HG03103 (cell line): ENCODE results near the gene ELN.
"Not testable (repeated sequence)": the region's sequence is repeated elsewhere in the genome, so short reads cannot be mapped to it uniquely, and the experiment has no call there.

Experiments used
- ATAC-seq: cut with Tn5 transposase; IDR thresholded peaks from one replicate; pipeline ENCODE4 v1.9.1; 2021; ENCODE audit warnings: low read depth; ENCODE audit not compliant: unreplicated experiment

Gene ELN

DNA sequence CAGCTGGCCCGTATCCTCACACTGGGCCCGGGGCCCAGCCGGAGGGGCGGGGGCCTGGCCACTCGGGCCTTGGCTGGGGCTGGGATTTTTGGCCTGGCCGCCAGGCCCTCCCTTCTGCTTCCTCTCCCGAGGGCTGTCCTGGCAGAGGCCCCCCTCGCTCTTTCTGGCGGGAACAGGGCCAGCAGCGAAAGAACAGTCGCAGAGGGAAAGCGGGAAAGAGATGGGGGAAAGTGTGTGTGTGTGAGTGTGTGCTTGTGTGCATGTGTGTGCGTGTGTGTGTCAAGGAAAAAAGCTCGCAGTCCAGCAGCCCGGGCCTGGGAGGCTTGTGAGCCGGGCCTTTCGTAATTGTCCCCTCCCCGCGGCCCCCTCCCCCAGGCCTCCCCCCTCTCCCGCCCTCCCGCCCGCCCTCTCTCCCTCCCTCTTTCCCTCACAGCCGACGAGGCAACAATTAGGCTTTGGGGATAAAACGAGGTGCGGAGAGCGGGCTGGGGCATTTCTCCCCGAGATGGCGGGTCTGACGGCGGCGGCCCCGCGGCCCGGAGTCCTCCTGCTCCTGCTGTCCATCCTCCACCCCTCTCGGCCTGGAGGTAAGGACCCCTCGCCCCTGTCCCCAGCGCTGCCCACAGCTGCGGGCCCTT, at the start of gene ELN:
Gene ELN, plus strand, starts transcription at position 491 of the 638 bp plus-strand sequence. Its CDS starts 15 bp downstream, at position 506.
- ATAC-seq, result no peak

DNA sequence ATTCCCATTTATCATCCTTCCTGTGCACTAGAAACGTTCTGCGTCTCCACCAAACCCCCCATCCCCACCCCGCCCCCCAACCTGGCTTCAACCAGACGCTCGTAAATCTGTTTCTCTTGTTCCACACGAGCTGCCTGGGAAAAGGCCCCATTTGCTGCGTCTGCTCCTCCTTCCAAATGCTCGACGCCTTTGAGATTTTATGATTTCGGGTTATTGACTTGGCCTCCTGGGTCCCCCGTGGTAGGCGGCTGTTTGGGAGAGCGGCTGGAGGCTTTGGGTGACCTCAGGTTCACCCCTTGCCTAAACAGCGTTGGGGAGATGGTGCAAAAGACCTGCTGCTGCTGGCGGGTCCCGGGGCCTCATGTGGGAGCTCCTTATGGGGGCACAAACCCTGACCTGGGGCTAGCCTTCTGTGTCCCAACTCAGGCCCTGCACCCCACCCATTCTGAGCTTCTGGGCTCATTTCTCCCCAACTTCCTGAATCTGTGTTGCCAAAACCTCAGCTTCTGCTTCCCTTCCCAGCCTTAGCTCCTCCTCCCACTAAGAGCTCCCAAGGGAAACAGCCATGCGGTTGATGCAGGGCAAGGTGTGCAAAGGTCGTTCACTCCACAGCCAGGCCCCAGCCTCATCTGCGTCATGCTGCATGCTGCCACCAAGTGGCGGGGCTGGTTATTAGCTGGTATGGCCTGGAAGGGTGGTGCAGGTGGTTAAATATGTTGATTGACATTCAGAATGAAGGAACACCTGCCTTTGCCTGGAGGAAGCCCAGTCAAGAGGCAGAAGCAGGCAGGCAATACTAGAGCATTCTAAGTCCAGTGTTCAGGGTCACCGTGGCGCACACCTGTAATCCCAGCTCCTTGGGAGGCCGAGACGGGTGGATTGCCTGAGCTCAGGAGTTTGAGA, 49.1 kb upstream of the ELN start:
- ATAC-seq, result peak; percentile 47

DNA sequence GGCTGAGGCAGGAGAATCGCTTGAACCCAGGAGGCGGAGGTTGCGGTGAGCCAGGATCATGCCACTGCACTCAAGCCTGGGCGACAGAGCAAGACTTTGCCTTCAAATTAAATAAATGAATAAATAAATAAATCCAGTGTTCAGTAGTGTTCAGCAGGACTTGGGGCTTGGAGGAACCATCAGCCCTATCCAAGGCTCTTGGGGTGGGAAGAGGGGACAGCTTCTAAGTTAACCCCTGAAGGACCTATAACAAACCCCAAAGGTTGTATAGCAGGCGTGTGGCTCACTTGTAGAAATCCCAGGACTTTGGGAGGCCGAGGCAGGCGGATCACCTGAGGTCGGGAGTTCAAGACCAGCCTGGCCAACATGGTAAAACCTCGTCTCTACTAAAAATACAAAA, 48.3 kb upstream of the ELN start:
- not testable (repeated sequence) for ATAC-seq

DNA sequence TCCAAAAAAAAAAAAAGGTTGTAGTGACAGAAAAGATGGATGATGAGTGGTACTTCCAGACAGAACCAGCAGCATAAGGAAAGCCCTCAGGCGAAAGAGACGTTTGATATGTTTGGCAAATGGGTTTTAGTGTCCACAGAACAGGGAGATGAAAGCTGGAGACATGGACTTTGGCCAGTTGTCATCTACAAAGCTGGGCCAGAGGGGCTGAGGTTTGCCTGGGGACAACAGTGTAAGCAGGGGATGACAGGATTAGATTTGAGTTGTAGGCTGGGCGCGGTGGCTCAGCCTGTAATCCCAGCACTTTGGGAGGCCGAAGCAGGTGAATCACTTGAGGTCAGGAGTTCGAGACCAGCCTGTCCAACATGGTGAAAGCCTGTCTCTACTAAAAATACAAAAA, 47.8 kb upstream of the ELN start:
- no peak for ATAC-seq

DNA sequence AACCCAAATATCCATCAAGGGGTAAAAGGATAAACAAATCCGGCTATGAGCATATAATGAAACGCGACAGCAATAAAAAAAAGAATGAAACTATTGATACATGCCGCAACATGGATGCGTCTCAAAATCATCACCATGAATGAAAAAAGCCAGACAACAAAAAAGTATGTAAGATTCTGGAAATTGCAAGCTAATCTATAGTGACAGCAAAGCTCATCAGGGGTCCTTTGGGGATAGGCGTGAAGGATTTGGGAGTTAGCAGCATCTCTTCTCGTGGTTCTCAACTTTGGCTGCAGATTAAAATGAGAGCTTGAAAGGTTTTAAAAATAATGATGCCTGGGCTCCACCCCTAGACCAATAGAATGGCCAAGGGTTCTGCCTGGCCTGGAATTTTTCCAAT, 46.0 kb upstream of the ELN start:
- no peak for ATAC-seq

DNA sequence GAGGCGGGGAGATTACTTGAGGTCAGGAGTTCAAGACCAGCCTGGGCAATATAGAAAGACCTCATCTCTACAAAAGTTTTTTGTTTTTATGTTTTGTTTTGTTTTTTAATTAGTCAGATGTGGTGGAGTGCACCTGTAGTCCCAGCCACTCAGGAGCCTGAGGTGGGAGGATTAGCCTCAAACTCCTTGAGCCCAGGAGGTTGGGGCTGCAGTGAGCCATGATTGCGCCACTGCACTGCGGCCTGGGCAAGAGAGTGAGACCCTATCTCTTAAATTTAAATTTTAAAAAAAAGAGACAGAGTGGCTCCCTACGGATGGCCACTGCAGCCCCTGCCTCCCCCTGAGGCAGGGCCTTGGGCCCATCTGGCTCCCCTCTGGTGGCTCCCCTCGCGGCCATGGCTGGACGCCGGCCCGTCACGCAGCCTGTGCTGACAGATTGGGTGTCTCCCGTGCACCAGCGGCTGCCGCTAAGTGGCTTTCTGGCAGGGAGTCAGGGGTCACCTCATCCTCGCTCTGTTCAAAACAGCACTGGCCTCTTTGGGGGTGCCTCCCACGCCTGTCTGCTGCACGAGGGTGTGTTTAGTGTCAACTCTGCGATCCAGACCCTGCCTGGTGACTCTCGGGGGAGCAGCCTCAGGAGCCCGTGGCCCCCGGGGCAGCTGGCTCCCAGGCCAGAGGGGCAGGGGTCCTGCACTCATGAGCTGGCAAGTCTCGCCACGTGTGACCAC, 44.4 kb upstream of the ELN start:
- ATAC-seq, result no peak

DNA sequence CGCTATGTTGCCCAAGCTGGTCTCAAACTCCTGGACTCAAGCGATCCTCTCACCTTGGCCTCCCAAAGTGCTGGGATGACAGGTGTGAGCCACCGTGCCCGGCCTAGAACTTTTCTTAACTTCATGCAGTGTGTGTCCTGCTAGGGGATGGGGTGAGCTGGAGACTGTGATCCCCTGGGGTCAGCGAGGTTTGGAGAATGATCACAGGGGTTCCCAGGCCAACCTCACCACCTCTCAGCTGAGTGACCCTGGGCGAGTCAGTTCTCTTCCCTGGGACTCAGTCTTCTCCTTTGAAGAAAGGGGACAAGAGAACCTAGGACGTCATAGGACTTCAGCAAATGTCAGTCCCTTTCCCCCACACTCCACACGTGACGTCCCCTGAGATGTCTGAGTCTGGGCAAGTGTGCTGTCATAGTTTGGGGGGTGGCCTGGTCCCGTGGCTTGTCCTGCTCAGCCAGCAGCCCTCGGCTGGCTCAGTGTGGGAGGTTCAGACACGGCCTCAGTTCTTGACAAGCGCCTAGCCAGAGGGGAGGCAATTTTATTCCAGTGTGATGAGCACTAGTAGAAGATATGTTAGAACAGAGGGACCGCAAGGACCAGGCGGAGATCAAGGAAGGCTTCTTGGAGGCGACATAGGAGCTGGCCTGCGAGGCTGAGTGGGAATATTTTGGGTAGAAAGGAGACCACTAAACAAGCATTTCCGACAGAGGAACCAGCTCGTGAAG, 43.3 kb upstream of the ELN start:
- ATAC-seq, result no peak

DNA sequence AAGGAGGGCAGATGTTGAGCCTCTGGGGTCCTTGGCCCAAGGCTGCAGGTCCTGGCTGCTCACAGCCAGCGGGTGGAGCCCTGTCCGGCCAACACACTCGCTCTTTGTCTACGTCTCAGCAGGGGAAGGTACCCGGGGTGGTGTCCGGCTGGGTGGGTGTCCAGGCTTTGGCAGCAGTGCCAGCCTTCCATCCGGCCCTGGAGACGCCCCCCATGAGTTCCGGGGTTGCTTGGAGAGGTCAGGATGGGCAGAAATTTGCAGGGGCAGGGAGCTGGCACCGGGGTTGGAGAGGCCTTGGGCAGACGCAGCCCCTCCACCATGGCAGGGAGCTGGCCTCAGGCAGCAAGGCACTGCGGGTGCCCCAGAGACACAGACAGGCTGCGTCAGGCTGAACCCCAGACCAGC, 42.2 kb upstream of the ELN start:
- no peak for ATAC-seq

DNA sequence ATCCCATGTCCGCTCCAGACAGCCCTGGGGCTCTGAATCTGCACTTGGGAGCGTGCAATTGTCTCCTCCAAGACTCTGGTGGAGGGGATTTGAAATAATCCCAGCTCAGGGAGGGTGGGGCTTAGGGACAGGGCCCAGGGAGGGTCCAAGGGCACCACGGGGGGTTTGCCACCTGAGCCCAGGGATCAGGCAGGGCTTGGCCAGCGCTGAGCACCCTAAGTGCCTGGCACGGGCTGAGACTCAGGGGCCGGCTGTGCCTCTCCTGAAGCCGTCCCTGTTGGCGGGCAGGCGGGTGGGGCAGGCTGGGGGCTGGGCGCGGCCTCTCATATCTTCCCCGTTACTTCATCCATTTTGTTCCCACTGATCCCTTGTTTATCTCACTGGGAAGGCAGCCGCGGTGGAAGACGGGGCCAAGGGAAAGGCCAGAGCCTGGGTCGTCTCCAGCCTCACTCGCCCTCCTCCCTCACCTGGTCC, 41.8 kb upstream of the ELN start:
- no peak for ATAC-seq

DNA sequence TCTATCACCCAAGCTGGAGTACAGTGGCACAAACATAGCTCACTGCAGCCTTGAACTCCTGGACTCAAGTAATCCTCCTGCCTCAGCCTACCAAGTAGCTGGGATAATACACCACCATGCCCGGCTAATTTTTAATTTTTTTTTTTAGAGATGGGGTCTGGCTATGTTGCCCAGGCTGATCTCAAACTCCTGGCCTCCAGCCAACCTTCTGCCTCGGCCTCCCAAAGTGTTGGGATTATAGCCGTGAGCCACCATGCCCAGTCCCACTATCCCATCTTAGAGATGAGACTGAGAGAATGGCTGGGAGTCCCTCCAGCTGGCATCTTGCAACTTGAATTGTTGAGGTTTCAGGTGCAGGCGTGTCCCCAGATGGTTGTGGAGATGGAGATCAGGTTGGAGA, 40.7 kb upstream of the ELN start:
- no peak for ATAC-seq

DNA sequence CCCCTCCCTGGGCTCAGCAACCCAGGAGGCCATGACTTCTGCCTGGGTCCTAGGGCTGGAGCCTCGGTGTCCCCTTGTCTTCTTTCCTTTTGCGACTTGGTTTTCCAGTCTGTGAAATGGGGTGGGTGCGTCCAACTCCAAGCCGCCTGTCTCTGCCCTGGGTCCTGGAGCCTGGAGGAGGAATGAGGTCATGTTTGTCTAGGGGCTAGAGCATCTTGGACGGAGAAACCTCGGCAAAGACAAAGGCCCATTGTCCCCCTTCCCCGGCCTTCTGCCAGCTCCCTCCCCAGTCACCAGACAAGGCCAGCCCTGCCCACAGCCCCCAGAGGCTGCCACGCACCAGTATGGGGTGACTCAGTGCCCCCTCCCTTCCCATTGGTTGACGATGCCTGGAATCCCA, 39.8 kb upstream of the ELN start:
- ATAC-seq, result no peak

DNA sequence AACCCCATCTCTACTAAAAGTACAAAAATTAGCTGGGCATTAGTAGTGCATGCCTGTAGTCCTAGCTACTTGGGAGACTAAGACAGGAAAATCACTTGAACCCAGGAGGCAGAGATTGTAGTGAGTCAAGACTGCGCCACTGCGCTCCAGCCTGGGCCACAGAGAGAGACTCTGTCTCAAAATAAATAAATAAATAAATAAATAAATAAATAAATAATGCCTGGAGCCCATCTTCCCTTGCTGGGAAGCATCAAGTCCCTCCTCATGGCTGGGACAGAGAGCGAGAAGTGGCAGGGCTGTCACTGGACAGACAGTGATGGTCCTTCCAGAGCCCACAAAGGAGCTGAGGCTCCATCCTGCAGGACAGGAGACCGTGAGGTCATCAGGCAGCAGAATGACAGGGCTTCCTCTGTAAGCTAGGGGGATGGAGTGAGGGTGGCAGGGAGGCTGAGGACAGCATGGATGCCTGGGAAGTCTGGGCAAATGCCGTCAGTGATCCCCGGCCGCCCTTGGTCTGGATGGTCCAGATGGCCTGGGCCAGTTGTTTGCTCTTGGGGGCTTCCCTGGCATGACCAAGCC, 36.4 kb upstream of the ELN start:
- ATAC-seq, result no peak

DNA sequence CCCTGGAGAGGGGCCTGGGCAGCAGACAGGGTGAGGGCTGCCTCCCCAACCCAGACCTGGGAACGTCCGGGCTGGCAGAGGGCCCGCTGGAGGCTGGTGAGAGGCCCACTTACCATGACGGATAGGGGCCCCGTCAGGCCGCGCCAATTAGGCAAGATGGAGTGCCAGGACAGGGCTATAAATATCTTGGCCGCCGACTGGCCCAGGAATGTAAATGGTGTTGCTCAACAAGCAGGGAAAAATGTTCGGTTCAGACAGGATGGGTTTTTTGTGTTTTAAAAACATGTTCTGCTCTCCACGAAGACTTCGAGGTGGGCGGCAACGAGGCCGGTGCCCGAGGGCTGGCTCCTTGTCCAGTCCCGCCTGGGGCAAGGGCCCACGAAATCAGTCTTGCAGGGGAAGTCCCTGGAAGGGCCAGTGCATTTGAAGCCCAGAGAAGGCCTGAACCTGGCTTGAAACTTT, 35.8 kb upstream of the ELN start:
- no peak for ATAC-seq

DNA sequence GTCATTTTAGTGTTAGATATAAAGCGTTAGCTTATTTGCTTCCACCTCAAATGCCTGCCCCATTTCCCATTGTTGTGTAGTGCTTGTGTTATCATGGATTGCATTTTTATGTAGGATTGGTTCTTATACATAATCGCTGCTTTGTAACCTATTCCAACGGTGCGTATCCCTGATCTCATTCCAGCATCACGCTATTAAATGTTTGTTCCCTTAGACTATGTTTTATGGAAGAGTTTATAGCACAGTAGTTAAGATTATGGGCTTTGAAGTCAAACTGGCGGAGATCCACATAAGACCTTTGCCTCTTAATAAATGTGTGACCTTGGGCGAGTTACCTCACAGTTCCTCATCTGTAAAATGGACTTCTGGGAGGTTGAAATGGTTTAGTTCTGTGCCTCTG, 34.0 kb upstream of the ELN start:
- ATAC-seq, result no peak

DNA sequence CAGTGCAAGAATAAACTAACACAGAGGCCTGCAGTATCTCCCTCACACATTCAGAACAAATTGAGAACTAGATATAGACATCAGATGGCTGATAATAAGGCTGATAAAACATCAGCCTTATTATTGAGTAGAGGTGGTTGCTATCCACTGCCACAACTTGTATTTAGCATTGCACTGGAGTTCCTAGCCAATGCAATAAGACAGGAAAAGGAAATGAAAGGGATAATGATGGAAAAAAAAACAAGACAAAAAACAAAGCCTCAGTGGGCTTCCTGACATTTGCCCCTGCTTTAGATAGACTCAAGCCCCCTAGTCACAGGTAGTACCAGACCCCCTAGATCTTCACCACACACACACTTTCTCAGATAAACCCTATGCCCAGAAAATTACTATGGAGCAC, 33.2 kb upstream of the ELN start:
- ATAC-seq, result no peak

DNA sequence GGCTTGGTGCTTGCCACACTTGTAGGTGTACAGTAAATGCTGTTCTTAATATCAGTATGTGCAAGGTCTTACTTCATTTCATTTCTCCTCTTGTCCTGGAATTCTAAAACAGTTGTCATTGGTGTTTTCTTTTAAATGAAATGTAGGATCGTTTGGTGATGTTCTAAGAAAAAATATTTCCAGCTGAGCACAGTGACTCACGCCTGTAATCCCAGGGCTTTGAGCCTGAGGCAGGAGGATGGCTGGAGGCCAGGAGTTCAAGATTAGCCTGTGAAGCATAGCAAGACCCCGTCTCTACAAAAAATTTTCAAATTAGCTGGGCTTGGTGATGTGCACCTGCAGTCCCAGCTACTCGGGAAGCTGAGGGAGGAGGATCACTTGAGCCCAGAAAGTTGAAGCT, 32.6 kb upstream of the ELN start:
- ATAC-seq, result no peak

DNA sequence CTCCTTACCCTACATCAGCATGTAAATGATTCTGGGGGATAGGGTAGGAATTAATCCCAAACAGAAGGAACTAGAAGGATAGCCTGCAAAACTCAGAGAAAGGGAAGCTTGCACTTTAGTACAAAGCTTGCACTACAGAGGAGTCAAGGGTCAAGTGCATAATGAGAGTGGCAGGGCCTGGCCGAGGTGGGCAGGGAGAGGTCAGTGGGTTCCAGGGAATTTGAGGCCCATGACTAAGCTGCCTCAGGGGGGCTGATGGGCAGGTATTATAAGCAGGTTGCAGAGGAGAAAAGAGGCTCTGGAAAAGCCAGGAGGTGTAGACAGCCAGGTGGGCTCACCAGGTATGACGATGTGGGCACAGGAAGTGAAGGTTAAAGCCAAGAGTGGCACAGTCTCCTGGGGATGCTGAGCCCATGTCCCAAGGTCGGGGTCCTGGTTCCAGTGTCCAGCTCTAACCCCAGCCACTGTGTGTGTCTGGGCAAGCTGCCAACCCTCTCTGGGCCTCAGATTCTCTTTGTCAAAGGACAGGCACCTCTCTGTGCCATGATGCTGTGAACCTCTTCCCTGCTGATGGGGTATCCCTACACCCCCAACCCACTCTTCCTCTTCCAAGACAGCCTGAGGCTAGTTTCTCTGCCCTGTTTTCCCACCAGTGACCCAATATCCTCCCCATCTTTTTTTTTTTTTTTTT, 32.0 kb upstream of the ELN start:
- ATAC-seq, result no peak

DNA sequence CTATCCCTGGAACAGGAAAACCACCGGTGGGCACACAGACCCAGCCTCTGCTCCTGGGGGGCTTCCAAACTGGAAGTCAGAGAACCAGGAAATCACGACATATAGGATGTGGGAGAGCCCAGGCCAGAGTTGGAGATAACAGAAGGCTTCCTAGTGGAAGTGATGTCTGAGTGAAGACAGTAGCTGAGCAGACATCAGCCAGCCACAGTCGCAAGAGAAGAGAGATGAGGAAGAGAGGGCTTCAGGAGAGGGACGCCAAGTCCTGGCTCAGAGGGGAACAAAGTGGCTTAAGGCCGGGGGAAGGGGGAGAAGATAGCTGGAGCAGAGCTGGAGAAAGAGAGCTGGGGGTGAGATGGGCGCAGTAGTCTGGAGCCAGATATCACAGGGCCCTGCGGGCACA, 30.9 kb upstream of the ELN start:
- ATAC-seq, result no peak

DNA sequence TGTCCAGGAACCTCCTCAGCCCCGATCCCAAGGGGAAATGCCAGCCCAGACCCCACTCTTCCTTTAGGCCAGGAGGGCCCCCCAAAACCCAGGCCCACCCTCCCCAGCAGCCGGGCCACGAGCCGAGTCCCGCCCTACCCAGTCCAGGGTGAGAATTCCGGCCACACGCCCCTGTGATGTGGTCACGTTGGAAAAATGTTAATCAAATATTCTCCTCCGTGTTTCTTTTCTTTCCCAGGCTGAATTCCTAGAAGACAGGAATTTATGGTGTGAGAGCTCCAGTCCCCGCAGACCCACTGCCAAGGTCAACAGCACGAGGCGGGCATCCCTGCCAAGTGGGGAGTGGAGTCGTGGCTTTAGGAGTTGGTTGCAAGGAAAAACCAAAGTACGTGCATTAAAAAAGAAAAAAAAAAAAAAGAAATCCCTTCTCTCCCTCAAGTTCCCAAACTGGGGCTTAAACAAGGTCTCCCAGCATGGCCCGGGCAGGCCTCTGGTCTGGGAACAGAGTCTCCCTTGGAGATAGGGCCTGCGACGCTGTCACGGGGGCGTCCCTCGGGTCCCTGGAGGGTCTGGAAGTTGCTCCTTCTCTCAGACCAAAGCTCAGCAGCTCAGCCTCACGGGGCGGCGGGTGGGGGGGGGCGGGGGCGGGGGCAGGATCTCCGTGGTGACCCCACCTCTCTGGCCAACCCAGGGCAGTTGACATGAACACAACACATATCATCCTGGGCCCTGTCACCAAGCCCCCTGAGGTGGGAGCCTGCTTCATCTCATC, 28.1 kb upstream of the ELN start:
- no peak for ATAC-seq
